Activated naive CD4-positive, alpha-beta T cell treated with anti-CD3 and anti-CD28 coated beads, Interleukin-2, amount 50 U/mL, for 24 hours (primary cell): ENCODE results near the gene FSTL5.

Experiments used
- H3K27ac Mint-ChIP-seq: one replicate; pipeline ENCODE4 v1.8.0; 2021; ENCODE audit warnings: mild to moderate bottlenecking, mixed read lengths
- H3K27me3 Mint-ChIP-seq: one replicate; pipeline ENCODE4 v1.8.0; 2021; ENCODE audit warnings: mixed read lengths
- H3K36me3 Mint-ChIP-seq: one replicate; pipeline ENCODE4 v1.8.0; 2021; ENCODE audit warnings: mixed read lengths
- H3K4me1 Mint-ChIP-seq: one replicate; pipeline ENCODE4 v1.8.0; 2021; ENCODE audit warnings: mixed read lengths
- H3K4me3 Mint-ChIP-seq: one replicate; pipeline ENCODE4 v1.8.0; 2021; ENCODE audit warnings: mild to moderate bottlenecking, mixed read lengths
- H3K9me3 Mint-ChIP-seq: one replicate; pipeline ENCODE4 v1.8.0; 2021; ENCODE audit warnings: mixed read lengths

FSTL5 gene

GRCh38 chr4:161466316-161466715 is 697.5 kb downstream of the FSTL5 start:
- Mint-ChIP-seq H3K36me3 (no peaks in the 10 kb centered on the region), H3K4me3 (no peak overlapping the region), H3K27me3 (no peaks in the 10 kb centered on the region), H3K4me1 (no peaks in the 10 kb centered on the region), H3K9me3 (peaks cover 10% of the 10 kb centered on the region), H3K27ac (no peak overlapping the region)

DNA sequence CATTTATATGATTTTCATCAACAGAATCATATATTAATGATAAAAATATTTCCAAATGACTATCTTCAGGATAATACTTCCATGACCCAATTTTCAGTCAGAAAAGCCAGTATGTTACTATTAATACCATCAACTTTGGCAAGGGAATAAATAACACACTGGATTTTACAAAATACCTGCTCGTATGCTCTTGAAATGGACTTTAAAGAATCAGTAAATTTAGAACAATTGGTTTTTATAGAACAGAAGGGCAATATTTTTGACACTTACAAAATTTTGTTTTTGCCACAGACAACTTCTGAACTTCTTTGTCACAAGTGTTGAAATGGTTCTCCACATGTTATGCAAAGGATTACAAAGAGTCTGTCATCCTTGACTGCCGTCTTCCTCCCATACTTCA is 700.4 kb downstream of the FSTL5 start:
- Mint-ChIP-seq H3K27ac (no peak overlapping the region), H3K9me3 (peaks cover 7% of the 10 kb centered on the region), H3K4me1 (no peaks in the 10 kb centered on the region)

GRCh38 chr4:161457906-161458305 is 705.9 kb downstream of the FSTL5 start:
- Mint-ChIP-seq H3K9me3 (peaks cover 4% of the 10 kb centered on the region), H3K27me3 (no peaks in the 10 kb centered on the region), H3K36me3 (no peaks in the 10 kb centered on the region), H3K4me1 (no peaks in the 10 kb centered on the region), H3K4me3 (no peak overlapping the region), H3K27ac (no peak overlapping the region)

More for the DNA sequence above, 700.4 kb downstream of the FSTL5 start:
- Mint-ChIP-seq H3K4me3 (no peak overlapping the region), H3K36me3 (no peaks in the 10 kb centered on the region), H3K27me3 (no peaks in the 10 kb centered on the region)

GRCh38 chr4:161457311-161457710 is 706.5 kb downstream of the FSTL5 start:
- Mint-ChIP-seq H3K9me3 (no peaks in the 10 kb centered on the region), H3K4me3 (no peak overlapping the region), H3K36me3 (no peaks in the 10 kb centered on the region), H3K27ac (no peak overlapping the region), H3K27me3 (no peaks in the 10 kb centered on the region), H3K4me1 (no peaks in the 10 kb centered on the region)

- H3K27me3 Mint-ChIP-seq = no peaks in the 10 kb centered on the region
- no peak overlapping the region for H3K4me3 Mint-ChIP-seq
- no peak overlapping the region for H3K27ac Mint-ChIP-seq
- H3K9me3 Mint-ChIP-seq = no peaks in the 10 kb centered on the region
- no peaks in the 10 kb centered on the region for H3K36me3 Mint-ChIP-seq
- no peaks in the 10 kb centered on the region for H3K4me1 Mint-ChIP-seq
Observed at GRCh38 chr4:161454860-161455259, 708.9 kb downstream of the FSTL5 start.

DNA sequence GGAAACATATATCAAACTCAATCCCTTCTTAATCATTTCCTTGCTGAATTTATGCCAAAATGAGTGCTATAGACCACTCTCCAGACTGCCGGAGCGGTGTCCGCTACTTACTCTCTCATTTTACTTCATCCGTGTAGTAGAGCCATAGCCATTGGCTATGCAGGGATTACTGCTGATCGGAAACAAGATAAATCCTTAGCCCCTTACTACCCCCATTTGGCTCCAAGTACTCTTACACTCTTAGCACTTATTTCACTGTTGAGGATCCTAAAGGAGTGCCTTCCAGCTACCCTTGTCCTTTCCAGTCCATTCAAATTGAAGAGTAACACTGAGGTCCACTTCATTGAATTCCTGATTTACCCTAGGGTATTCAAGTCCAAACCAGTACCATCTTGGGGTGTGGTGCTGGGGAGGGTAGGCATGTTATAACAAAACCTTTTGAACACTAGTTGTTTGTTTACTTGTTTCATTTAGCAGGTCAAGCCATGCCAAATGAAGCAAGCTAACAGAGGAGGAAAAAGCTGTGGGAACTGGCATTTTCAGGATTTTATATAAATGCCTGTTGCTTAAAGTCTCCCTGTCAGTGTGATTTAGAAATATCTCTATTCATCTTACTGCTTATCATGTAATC is 715.1 kb downstream of the FSTL5 start:
- Mint-ChIP-seq H3K9me3 (no peaks in the 10 kb centered on the region), H3K27me3 (no peaks in the 10 kb centered on the region), H3K4me1 (no peaks in the 10 kb centered on the region), H3K27ac (no peak overlapping the region), H3K36me3 (no peaks in the 10 kb centered on the region), H3K4me3 (no peak overlapping the region)

DNA sequence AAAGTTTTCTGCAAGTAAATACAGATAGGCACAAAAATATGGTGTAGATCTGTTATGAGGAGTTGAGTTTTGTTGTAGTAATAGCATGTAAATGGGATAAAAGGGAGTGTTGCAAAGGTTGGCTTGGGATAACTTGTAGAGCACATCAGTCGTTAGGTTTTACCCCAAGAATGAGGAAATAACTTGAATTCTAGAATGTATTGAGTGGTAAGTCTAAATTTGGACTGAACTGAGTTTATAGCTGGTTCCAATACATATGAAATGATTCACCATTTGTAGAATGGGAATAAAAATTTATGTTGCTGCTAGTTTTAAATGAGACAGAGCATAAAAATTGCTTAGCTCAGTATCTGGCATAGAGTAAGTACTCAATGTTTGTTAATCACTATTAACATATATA is 719.2 kb downstream of the FSTL5 start:
- H3K27ac Mint-ChIP-seq = no peak overlapping the region
- no peaks in the 10 kb centered on the region for H3K27me3 Mint-ChIP-seq
- no peaks in the 10 kb centered on the region for H3K4me1 Mint-ChIP-seq
- H3K9me3 Mint-ChIP-seq = no peaks in the 10 kb centered on the region
- no peaks in the 10 kb centered on the region for H3K36me3 Mint-ChIP-seq
- H3K4me3 Mint-ChIP-seq = no peak overlapping the region

DNA sequence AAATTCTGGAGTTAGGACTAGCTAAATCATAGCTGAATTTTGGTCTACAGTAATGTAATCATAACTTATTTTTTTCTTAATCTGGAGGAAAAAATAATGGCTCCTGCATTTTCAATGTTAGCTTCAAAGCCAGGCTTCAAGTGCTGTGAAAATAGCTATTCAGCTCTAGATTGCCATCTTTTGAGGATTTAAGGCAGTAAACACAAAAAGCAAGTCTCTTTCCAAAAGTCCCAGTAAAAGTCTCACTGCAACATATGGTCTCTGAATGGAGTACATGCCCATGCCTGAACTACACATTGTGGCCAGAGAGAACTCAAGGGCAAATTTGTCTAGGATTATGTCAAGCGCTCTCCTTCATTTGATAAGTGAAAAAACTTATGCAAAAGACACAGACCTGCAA is 720.9 kb downstream of the FSTL5 start:
- Mint-ChIP-seq H3K27me3 (no peaks in the 10 kb centered on the region), H3K4me3 (no peak overlapping the region), H3K4me1 (no peaks in the 10 kb centered on the region), H3K27ac (no peak overlapping the region), H3K36me3 (no peaks in the 10 kb centered on the region), H3K9me3 (peaks cover under 1% of the 10 kb centered on the region)

DNA sequence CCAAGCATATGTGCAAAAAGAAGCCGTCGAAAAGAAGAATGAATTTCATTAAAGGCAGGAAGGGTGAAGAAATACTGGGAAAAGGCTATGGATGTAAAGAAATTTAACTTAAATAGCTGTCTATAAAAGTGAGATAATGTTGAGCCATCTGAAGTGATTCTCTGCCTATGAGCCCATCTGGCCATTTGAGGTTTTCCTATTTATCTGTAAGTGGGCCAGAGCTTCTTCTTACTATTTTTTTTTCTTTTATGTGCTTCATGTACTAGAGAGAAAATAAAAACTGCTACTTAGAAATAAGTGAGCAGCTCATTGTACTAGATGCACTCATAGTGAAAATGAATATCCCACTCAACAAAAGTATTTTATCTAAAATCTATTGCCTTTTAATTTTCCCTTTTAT is 725.7 kb downstream of the FSTL5 start:
- Mint-ChIP-seq H3K4me1 (no peaks in the 10 kb centered on the region), H3K4me3 (no peak overlapping the region), H3K36me3 (no peaks in the 10 kb centered on the region), H3K27me3 (no peaks in the 10 kb centered on the region), H3K27ac (no peak overlapping the region), H3K9me3 (peaks cover 5% of the 10 kb centered on the region)

GRCh38 chr4:161428180-161428965 is 735.4 kb downstream of the FSTL5 start:
- H3K27ac Mint-ChIP-seq = no peak overlapping the region
- no peaks in the 10 kb centered on the region for H3K4me1 Mint-ChIP-seq
- H3K27me3 Mint-ChIP-seq = no peaks in the 10 kb centered on the region
- no peaks in the 10 kb centered on the region for H3K36me3 Mint-ChIP-seq
- no peak overlapping the region for H3K4me3 Mint-ChIP-seq
- peaks cover 17% of the 10 kb centered on the region for H3K9me3 Mint-ChIP-seq

DNA sequence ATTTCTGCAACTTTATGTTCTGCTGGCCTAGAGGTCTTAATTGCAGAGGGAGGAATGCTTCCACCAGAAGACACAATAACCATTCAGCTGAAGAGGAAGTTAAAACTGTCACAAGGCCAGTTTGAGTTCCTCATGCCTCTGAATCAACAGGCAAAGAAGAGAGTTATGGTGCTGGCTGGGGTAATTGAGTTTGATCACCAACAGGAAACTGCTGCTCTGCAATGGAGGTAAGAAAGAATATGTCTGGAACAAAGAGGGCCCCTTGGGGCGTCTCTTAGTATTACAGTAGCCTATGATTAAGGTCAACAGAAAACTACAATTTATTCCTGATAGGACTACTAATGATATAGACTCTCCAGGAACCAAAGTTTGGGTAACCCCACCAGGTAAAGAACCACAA is 744.0 kb downstream of the FSTL5 start:
- no peaks in the 10 kb centered on the region for H3K27me3 Mint-ChIP-seq
- H3K27ac Mint-ChIP-seq = no peak overlapping the region
- no peak overlapping the region for H3K4me3 Mint-ChIP-seq
- no peaks in the 10 kb centered on the region for H3K9me3 Mint-ChIP-seq
- no peaks in the 10 kb centered on the region for H3K36me3 Mint-ChIP-seq
- H3K4me1 Mint-ChIP-seq = no peaks in the 10 kb centered on the region

- no peaks in the 10 kb centered on the region for H3K27me3 Mint-ChIP-seq
- H3K4me3 Mint-ChIP-seq = no peak overlapping the region
- no peak overlapping the region for H3K27ac Mint-ChIP-seq
- H3K36me3 Mint-ChIP-seq = no peaks in the 10 kb centered on the region
- no peaks in the 10 kb centered on the region for H3K4me1 Mint-ChIP-seq
- peaks cover 13% of the 10 kb centered on the region for H3K9me3 Mint-ChIP-seq
Observed at GRCh38 chr4:161411901-161412300, 751.9 kb downstream of the FSTL5 start.

- Mint-ChIP-seq H3K4me1 (no peaks in the 10 kb centered on the region), H3K9me3 (peaks cover 7% of the 10 kb centered on the region), H3K27me3 (no peaks in the 10 kb centered on the region), H3K36me3 (no peaks in the 10 kb centered on the region), H3K4me3 (no peak overlapping the region), H3K27ac (no peak overlapping the region)
Observed at GRCh38 chr4:161404346-161405110, 759.3 kb downstream of the FSTL5 start.

DNA sequence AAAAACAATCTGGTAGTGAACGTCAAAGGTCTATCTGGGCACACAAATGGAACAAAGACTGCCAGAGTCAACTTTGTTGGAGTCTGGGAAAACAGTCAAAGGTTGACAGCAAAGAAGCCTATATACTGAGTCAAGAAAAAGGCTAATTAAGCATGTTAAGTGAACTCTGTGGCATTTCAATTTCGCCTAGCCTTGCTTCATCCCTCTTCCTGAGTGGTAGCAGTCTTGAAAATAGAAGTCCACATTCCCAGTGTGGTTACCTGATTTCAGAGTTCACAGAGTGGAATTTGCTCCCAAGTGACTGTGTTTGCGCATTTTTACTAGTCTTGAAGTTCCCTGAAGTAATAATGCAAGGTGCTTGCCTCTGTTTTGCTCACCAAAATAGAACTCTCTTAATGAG is 760.0 kb downstream of the FSTL5 start:
- no peaks in the 10 kb centered on the region for H3K27me3 Mint-ChIP-seq
- H3K9me3 Mint-ChIP-seq = peaks cover 7% of the 10 kb centered on the region
- H3K36me3 Mint-ChIP-seq = no peaks in the 10 kb centered on the region
- H3K4me1 Mint-ChIP-seq = no peaks in the 10 kb centered on the region
- no peak overlapping the region for H3K4me3 Mint-ChIP-seq
- no peak overlapping the region for H3K27ac Mint-ChIP-seq

DNA sequence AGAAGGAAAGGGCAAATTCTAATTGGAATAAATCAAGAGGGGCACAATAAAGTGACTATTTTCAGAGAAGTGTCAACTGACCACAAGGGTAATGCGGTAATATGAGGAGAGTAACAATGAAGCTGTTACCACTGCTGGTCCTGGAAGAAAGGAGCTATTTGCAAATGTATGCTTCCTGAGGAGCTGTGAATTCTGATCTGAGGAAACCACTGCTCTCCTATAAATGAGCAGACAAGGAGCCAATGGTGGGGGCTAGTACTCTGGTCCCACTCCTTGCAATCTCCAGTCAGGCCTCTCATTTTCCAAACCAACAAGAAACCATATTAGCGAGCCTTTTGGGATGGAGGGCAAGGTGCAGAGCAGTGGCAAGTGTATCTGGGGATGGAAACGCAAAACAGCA is 770.2 kb downstream of the FSTL5 start:
- Mint-ChIP-seq H3K36me3 (no peaks in the 10 kb centered on the region), H3K4me3 (no peak overlapping the region), H3K27me3 (no peaks in the 10 kb centered on the region), H3K9me3 (no peaks in the 10 kb centered on the region), H3K4me1 (no peaks in the 10 kb centered on the region), H3K27ac (no peak overlapping the region)

DNA sequence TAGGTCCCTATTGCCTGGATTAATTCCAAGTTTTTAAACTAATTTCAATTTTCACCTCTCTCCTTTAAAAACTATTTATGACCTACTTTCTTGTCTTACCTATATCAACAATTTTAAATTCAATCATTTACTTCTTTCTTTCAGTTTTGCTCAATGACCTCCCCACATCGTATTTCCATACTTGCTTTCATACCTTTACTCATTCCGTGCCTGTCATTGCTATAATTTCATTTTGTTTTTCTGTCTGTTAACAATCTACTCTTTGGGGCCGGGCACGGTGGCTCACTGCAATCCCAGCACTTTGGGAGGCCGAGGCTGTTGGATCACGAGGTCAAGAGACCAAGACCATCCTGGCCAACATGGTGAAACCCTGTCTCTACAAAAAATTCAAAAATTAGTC is 781.1 kb downstream of the FSTL5 start:
- Mint-ChIP-seq H3K36me3 (no peaks in the 10 kb centered on the region), H3K4me3 (no peak overlapping the region), H3K27me3 (no peaks in the 10 kb centered on the region), H3K4me1 (no peaks in the 10 kb centered on the region), H3K27ac (no peak overlapping the region), H3K9me3 (no peaks in the 10 kb centered on the region)
